ENCODE data around the gene TXNDC5.

TXNDC5 gene

GRCh38 chr6:7921046-7921445 is 10.5 kb upstream of the TXNDC5 start (continued):
- no peak for TF ChIP-seq ZBTB49 (tag by site-specific recombination; IDR thresholded peaks at IDR 0.05; ENCODE audit: low read depth)
- no peak for TF ChIP-seq PBX3 (CRISPR knock-in tag; IDR thresholded peaks at IDR 0.05)
- TF ChIP-seq ZNF488 (tag by site-specific recombination; IDR thresholded peaks at IDR 0.05): no peak

GRCh38 chr6:7920425-7920824 is 9.8 kb upstream of the TXNDC5 start:
- CTCF ChIA-PET: interaction anchor here (0.9 kb wide), 1 partner anchor 53 kb away, joined by 3 read pairs; no protein-coding TSS in a partner anchor
- H3K9me3 ChIP-seq (ENCODE audit: control insufficient read depth, insufficient read depth, low read depth, low read length): 0 out of 2 replicates have a peak, but pooled peaks cover under 1% of the 10 kb centered on the region
- no peaks in the 10 kb centered on the region for H3K4me1 ChIP-seq (ENCODE audit: control insufficient read depth, insufficient read depth, low read length)
- no peaks in the 10 kb centered on the region for H3K36me3 ChIP-seq (ENCODE audit: control insufficient read depth in 2 of 2, insufficient read depth in 1 of 2, low read length in 2 of 2)
- POLR2A ChIA-PET: interaction anchor here (2.0 kb wide), 1 partner anchor 55 kb away, joined by 9 read pairs; no protein-coding TSS in a partner anchor
- H3K4me3 ChIP-seq (ENCODE audit: low read depth, low read length): no peak overlapping the region
- H3K27ac ChIP-seq (ENCODE audit: extremely low read depth, low read depth, low read length): no peak overlapping the region
- TF ChIP-seq ZNF624 (tag by site-specific recombination; IDR thresholded peaks at IDR 0.05) (no peak), ZBTB49 (tag by site-specific recombination; IDR thresholded peaks at IDR 0.05; ENCODE audit: low read depth) (no peak), ZNF24 (tag by site-specific recombination; IDR thresholded peaks at IDR 0.05) (no peak), BCL11A (tag by site-specific recombination; IDR thresholded peaks at IDR 0.05; ENCODE audit: low read depth) (no peak), ZNF280D (tag by site-specific recombination; IDR thresholded peaks at IDR 0.05) (no peak), KLF8 (tag by site-specific recombination; IDR thresholded peaks at IDR 0.05) (no peak), SALL2 (tag by site-specific recombination; IDR thresholded peaks at IDR 0.05; ENCODE audit: borderline replicate concordance) (no peak), ZBTB11 (tag by site-specific recombination; conservative IDR thresholded peaks at IDR 0.05; ENCODE audit: low read depth) (no peak), ZNF449 (tag by site-specific recombination; IDR thresholded peaks at IDR 0.05) (no peak), CTCF (tag by site-specific recombination; IDR thresholded peaks at IDR 0.05) (no peak), GLIS1 (tag by site-specific recombination; IDR thresholded peaks at IDR 0.05) (no peak), ZNF362 (tag by site-specific recombination; IDR thresholded peaks at IDR 0.05) (no peak)

Measured in HEK293 (cell line).